AG04449 (cell line): Measurements from ENCODE around the gene KLRC1.

Source experiments
- CTCF ChIA-PET: fragments of 350-600 bp; formaldehyde crosslinking; extraction: SDS; loops from one replicate; lab custom pipeline; 2021; ENCODE audit warnings: antibody characterized with exemption; lab: Yijun Ruan, JAX
- POLR2A ChIA-PET: fragments of 400-600, 350-600 bp; formaldehyde crosslinking; extraction: SDS; loops from one replicate; lab custom pipeline; 2020; ENCODE audit warnings: antibody characterized with exemption, inconsistent platforms; lab: Yijun Ruan, JAX
- DNase-seq: peaks from one replicate; pipeline ENCODE4 v3.0.0-alpha.2; 2010; ENCODE audit warnings: low read depth, low spot score
- H3K4me3 ChIP-seq: 2 replicates; pipeline ENCODE4 v1.5.1; 2011; ENCODE audit warnings: low read depth, mild to moderate bottlenecking, control low read depth, low read length
- TF ChIP-seq, protein P1 (sequence below): IDR thresholded peaks from one replicate; pipeline ENCODE4 v1.5.1; 2011; ENCODE audit warnings: mild to moderate bottlenecking, moderate library complexity, low read length, control low read depth, inconsistent platforms; ENCODE audit not compliant: insufficient read depth; ENCODE audit errors: missing control alignments

The KLRC1 gene

GRCh38 chr12:10469701-10470100 lies 16.5 kb upstream of the KLRC1 start:
- no peak for DNase-seq

GRCh38 chr12:10466311-10466710 lies 13.1 kb upstream of the KLRC1 start:
- H3K4me3 ChIP-seq, result no peak overlapping the region
- ChIA-PET CTCF (no interaction called here), POLR2A (no interaction called here)
- no peak for DNase-seq
- TF ChIP-seq, protein P1, sequence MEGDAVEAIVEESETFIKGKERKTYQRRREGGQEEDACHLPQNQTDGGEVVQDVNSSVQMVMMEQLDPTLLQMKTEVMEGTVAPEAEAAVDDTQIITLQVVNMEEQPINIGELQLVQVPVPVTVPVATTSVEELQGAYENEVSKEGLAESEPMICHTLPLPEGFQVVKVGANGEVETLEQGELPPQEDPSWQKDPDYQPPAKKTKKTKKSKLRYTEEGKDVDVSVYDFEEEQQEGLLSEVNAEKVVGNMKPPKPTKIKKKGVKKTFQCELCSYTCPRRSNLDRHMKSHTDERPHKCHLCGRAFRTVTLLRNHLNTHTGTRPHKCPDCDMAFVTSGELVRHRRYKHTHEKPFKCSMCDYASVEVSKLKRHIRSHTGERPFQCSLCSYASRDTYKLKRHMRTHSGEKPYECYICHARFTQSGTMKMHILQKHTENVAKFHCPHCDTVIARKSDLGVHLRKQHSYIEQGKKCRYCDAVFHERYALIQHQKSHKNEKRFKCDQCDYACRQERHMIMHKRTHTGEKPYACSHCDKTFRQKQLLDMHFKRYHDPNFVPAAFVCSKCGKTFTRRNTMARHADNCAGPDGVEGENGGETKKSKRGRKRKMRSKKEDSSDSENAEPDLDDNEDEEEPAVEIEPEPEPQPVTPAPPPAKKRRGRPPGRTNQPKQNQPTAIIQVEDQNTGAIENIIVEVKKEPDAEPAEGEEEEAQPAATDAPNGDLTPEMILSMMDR, result no peak

More at GRCh38 chr12:10469701-10470100, 16.5 kb upstream of the KLRC1 start:
- ChIA-PET POLR2A (no interaction called here), CTCF (no interaction called here)
- TF ChIP-seq, protein P1, result no peak
- no peak overlapping the region for H3K4me3 ChIP-seq

DNA sequence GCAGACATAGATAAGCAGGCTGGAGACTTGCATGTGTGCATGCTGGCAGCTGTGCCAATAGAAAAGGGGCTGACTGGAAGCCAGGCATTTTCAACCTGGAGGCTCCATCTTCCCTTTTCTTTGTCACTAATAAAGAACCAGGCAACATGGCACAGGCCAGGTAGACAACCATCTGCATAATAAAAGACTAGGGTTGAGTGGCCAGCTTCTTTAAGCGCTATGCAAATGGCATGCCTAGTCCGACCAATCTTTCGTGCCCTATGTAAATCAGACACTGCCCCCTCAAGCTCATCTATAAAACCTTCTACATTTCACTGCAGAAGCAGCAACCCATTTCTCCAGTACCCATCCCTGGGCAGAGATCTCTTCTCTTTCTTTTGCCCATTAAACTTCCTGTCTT lies 4.6 kb upstream of the KLRC1 start:
- H3K4me3 ChIP-seq, result no peak overlapping the region
- no peak for DNase-seq
- ChIA-PET CTCF (no interaction called here), POLR2A (no interaction called here)
- TF ChIP-seq, protein P1, result no peak

- ChIA-PET POLR2A (no interaction called here), CTCF (no interaction called here)
- TF ChIP-seq, protein P1, result no peak
- H3K4me3 ChIP-seq, result no peak overlapping the region
- DNase-seq, result no peak
Measured at GRCh38 chr12:10456856-10457255, 3.7 kb upstream of the KLRC1 start.

- POLR2A ChIA-PET, result interaction anchor here (0.5 kb wide), 1 partner anchor 11 kb away, joined by 4 read pairs; no protein-coding TSS in a partner anchor
- TF ChIP-seq, protein P1, result no peak
- H3K4me3 ChIP-seq, result no peak overlapping the region
- CTCF ChIA-PET, result no interaction called here
- no peak for DNase-seq
Measured at GRCh38 chr12:10455766-10456165, 2.6 kb upstream of the KLRC1 start.

- CTCF ChIA-PET, result no interaction called here
- TF ChIP-seq, protein P1, result no peak
- no peak overlapping the region for H3K4me3 ChIP-seq
- no peak for DNase-seq
- POLR2A ChIA-PET, result no interaction called here
Measured at GRCh38 chr12:10454531-10454930, 1.4 kb upstream of the KLRC1 start.
